Measurements from ENCODE around the gene MAP4K1.
"Not testable (repeated sequence)": the region's sequence is repeated elsewhere in the genome, so short reads cannot be mapped to it uniquely, and the experiment has no call there.

Gene MAP4K1

GRCh38 chr19:38565691-38566105 lies 52.1 kb downstream of the MAP4K1 start:
- no peak for DNase-seq

GRCh38 chr19:38564981-38565690 lies 52.6 kb downstream of the MAP4K1 start:
- no peak for DNase-seq

- DNase-seq, result no peak
Measured at GRCh38 chr19:38563475-38563874, 54.3 kb downstream of the MAP4K1 start.

- no peak for DNase-seq
Measured at GRCh38 chr19:38562096-38562495, 55.7 kb downstream of the MAP4K1 start.

GRCh38 chr19:38561658-38562057 lies 56.1 kb downstream of the MAP4K1 start:
- no peak for DNase-seq

- no peak for DNase-seq
Measured at GRCh38 chr19:38561053-38561606, 56.6 kb downstream of the MAP4K1 start.

GRCh38 chr19:38559428-38560401 lies 58.0 kb downstream of the MAP4K1 start:
- no peak for DNase-seq

GRCh38 chr19:38558933-38559332 lies 58.8 kb downstream of the MAP4K1 start:
- not testable (repeated sequence) for DNase-seq

- no peak for DNase-seq
Measured at GRCh38 chr19:38557205-38557799, 60.5 kb downstream of the MAP4K1 start.

GRCh38 chr19:38556521-38557174 lies 61.1 kb downstream of the MAP4K1 start:
- DNase-seq, result no peak

GRCh38 chr19:38555200-38555599 lies 62.6 kb downstream of the MAP4K1 start:
- DNase-seq, result no peak

GRCh38 chr19:38554676-38555141 lies 63.0 kb downstream of the MAP4K1 start:
- no peak for DNase-seq

- DNase-seq, result not testable (repeated sequence)
Measured at GRCh38 chr19:38553239-38553638, 64.5 kb downstream of the MAP4K1 start.

GRCh38 chr19:38551450-38551813 lies 66.3 kb downstream of the MAP4K1 start:
- no peak for DNase-seq

- DNase-seq, result no peak
Measured at GRCh38 chr19:38550376-38550775, 67.4 kb downstream of the MAP4K1 start.

GRCh38 chr19:38549942-38550341 lies 67.8 kb downstream of the MAP4K1 start:
- no peak for DNase-seq

GRCh38 chr19:38549061-38549460 lies 68.7 kb downstream of the MAP4K1 start:
- DNase-seq, result no peak

- no peak for DNase-seq
Measured at GRCh38 chr19:38547421-38547820, 70.3 kb downstream of the MAP4K1 start.

GRCh38 chr19:38545596-38545995 lies 72.2 kb downstream of the MAP4K1 start:
- no peak for DNase-seq

- no peak for DNase-seq
Measured at GRCh38 chr19:38544569-38545315, 73.0 kb downstream of the MAP4K1 start.

- DNase-seq, result no peak
Measured at GRCh38 chr19:38543807-38544568, 73.8 kb downstream of the MAP4K1 start.
